DOHH2 (cell line): ENCODE data around the gene MMP14.
A peak's percentile ranks its signal among the peaks of the same experiment; 100 is the strongest.

ENCODE experiments used
- H3F3A ChIP-seq: fragments of 200-600 bp; sonication (generic), shearing (Covaris generic); 2 replicates; pipeline ENCODE4 v1.6.0; 2016; ENCODE audit warnings: antibody characterized with exemption, mild to moderate bottlenecking; ENCODE audit not compliant: control insufficient read depth, insufficient read depth
- H3K27ac ChIP-seq: fragments of 200-600 bp; sonication (generic); 2 replicates; pipeline ENCODE4 v1.5.1; 2014; ENCODE audit warnings: low read depth, mild to moderate bottlenecking, low read length, moderate library complexity
- H3K27me3 ChIP-seq: fragments of 200-600 bp; sonication (generic); 2 replicates; pipeline ENCODE4 v1.6.1; 2014; ENCODE audit warnings: mild to moderate bottlenecking, low read length, mixed read lengths; ENCODE audit not compliant: control insufficient read depth
- H3K36me3 ChIP-seq: fragments of 200-600 bp; sonication (generic); 2 replicates; pipeline ENCODE4 v1.6.1; 2014; ENCODE audit warnings: mild to moderate bottlenecking, low read length, moderate library complexity, mixed read lengths; ENCODE audit not compliant: control insufficient read depth
- H3K4me1 ChIP-seq: fragments of 200-600 bp; sonication (generic); 2 replicates; pipeline ENCODE4 v1.6.1; 2014; ENCODE audit warnings: mild to moderate bottlenecking, low read length, mixed read lengths; ENCODE audit not compliant: control insufficient read depth
- H3K4me2 ChIP-seq: fragments of 200-600 bp; sonication (generic); 2 replicates; pipeline ENCODE4 v1.6.0; 2014; ENCODE audit warnings: mild to moderate bottlenecking, low read length, moderate library complexity
- H3K4me3 ChIP-seq: fragments of 200-600 bp; sonication (generic); 2 replicates; pipeline ENCODE4 v1.5.1; 2014; ENCODE audit warnings: mild to moderate bottlenecking, low read length, mixed read lengths
- H3K79me2 ChIP-seq: fragments of 200-600 bp; sonication (generic); 2 replicates; pipeline ENCODE4 v1.6.1; 2014; ENCODE audit warnings: mild to moderate bottlenecking, low read length, mixed read lengths; ENCODE audit not compliant: control insufficient read depth
- H3K9me2 ChIP-seq: fragments of 200-600 bp; sonication (generic); replicated peaks from 2 replicates; pipeline ENCODE4 v1.6.1; 2014; ENCODE audit warnings: mild to moderate bottlenecking, low read length, mixed read lengths; ENCODE audit not compliant: control insufficient read depth
- H3K9me3 ChIP-seq: fragments of 200-600 bp; sonication (generic); 2 replicates; pipeline ENCODE4 v1.6.1; 2014; ENCODE audit warnings: antibody characterized with exemption, low read length, mixed read lengths; ENCODE audit not compliant: control insufficient read depth, insufficient read depth
- H4K20me1 ChIP-seq: fragments of 200-600 bp; sonication (generic); 2 replicates; pipeline ENCODE4 v1.6.0; 2014; ENCODE audit warnings: low read depth, mild to moderate bottlenecking, antibody characterized with exemption, low read length, moderate library complexity; ENCODE audit not compliant: control insufficient read depth, insufficient read depth
- CTCF ChIP-seq: fragments of 200-600 bp; sonication (generic); IDR thresholded peaks from one replicate; pipeline ENCODE4 v1.5.1; 2014; ENCODE audit warnings: antibody characterized with exemption, mild to moderate bottlenecking, low read depth, low read length; ENCODE audit not compliant: poor library complexity, severe bottlenecking
- EZH2phosphoT487 ChIP-seq: fragments of 200-600 bp; sonication (generic); IDR thresholded peaks from 2 replicates; pipeline ENCODE4 v1.6.1; 2017; ENCODE audit warnings: borderline replicate concordance, mild to moderate bottlenecking, antibody characterized with exemption, low read length, moderate library complexity, mixed read lengths

The MMP14 gene

DNA sequence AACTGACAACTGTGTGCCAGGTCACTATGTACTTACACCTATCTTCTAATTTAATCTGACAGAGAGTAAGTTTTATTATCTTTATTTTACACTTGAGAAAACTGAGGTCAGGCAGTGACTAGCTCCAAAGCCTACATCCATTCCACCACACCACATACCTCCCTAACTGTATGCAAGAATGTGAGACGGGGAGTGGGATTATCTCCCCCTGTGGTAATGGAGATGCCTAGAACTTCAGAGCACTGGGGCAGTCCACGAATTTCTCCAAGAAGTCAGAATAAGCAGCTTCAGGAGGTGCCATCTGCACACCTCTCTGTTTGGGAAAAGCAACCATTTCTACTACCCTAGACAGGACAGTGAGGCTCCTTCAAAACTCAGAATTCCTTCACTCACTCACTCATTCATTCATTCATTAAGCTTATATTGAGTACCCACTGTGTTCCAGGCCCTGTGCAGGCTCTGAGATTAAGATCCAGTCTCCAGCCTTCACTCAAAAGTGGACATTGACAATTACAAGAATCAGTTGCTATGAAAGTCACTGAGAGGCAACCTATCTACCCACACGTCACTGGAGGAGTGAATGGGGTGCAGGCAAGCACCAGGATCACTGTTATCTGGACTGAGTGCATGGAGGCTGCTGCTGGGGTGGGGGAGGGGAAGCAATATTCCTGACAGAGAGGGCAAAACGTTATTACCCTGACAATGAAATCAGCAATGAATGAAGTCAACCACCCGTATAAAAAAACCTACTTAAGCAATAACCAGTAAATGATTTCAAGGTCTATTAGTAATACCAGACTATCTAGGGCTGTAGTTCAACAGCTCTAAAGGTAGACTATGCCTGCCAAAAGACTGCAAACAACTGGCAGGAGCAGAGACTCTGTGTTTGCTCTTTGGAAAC lies 39.1 kb upstream of the MMP14 start:
- Histone ChIP-seq H3K9me2 (no peaks in the 10 kb centered on the region), H3K4me2 (peak overlapping the region; percentile 64), H3F3A (peaks cover 19% of the 10 kb centered on the region), H3K4me1 (peaks cover 96% of the 10 kb centered on the region), H3K4me3 (peak overlapping the region; percentile 60), H3K27ac (peak overlapping the region; percentile 100), H3K9me3 (no peaks in the 10 kb centered on the region), H3K79me2 (peaks cover 93% of the 10 kb centered on the region), H3K27me3 (no peaks in the 10 kb centered on the region), H4K20me1 (no peaks in the 10 kb centered on the region), H3K36me3 (peaks cover 63% of the 10 kb centered on the region)
- TF ChIP-seq EZH2phosphoT487 (no peak), CTCF (no peak)

DNA sequence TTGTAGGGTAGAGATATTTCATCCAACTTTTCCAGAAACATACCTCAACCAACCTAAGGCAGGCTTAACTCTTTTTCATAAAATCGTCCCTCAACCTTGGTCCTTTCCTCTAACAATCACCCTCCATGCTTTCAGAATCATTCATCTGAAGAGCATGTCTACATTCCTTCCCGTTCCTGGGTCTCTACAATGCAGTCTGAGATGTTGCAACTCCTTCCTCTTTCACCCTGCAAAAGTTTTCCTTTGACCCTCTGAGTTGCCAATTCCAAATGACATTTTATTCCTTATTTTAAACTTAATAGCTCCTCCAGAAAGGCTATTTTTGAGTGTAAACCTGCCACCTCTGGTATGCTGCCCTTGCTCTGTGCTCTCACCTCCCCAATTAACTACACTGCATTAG lies 37.9 kb upstream of the MMP14 start:
- Histone ChIP-seq H3K4me1 (peaks cover 99% of the 10 kb centered on the region), H3K9me3 (no peaks in the 10 kb centered on the region), H4K20me1 (no peaks in the 10 kb centered on the region), H3K36me3 (peaks cover 69% of the 10 kb centered on the region), H3K4me3 (peak overlapping the region; percentile 60), H3K79me2 (peaks cover 93% of the 10 kb centered on the region), H3F3A (peaks cover 20% of the 10 kb centered on the region), H3K9me2 (no peaks in the 10 kb centered on the region), H3K4me2 (peak overlapping the region; percentile 64), H3K27ac (peak overlapping the region; percentile 100), H3K27me3 (no peaks in the 10 kb centered on the region)
- no peak for TF ChIP-seq CTCF
- no peak for TF ChIP-seq EZH2phosphoT487

GRCh38 chr14:22800346-22800745 lies 36.0 kb upstream of the MMP14 start:
- H3K4me2 ChIP-seq, result peak overlapping the region; percentile 95
- H3K9me2 ChIP-seq, result no peaks in the 10 kb centered on the region
- peaks cover 38% of the 10 kb centered on the region for H3F3A ChIP-seq
- no peak for TF ChIP-seq EZH2phosphoT487
- no peak for TF ChIP-seq CTCF
- peaks cover 66% of the 10 kb centered on the region for H3K36me3 ChIP-seq
- H3K4me1 ChIP-seq, result peaks cover 99% of the 10 kb centered on the region
- no peaks in the 10 kb centered on the region for H4K20me1 ChIP-seq
- peak overlapping the region; percentile 100 for H3K27ac ChIP-seq
- peak overlapping the region; percentile 69 for H3K4me3 ChIP-seq
- no peaks in the 10 kb centered on the region for H3K9me3 ChIP-seq
- peaks cover 84% of the 10 kb centered on the region for H3K79me2 ChIP-seq
- H3K27me3 ChIP-seq, result no peaks in the 10 kb centered on the region
